ENCODE results near the gene CD207. TPM values are rescaled to one million over a fixed set of nuclear protein-coding genes. Genes with fewer than 3 reads are reported as not detected.

CD207 gene
- total RNA-seq, 3 donors from 2014 or later = 0.33 to 0.88 TPM; not detected in 1

- TF ChIP-seq CTCF (IDR thresholded peaks at IDR 0.05) = no peak
- no peak for TF ChIP-seq POLR2A (IDR thresholded peaks at IDR 0.05)
- TF ChIP-seq POLR2AphosphoS5 (IDR thresholded peaks at IDR 0.05) = no peak
- intact Hi-C loops (cut with DNase I; ENCODE audit: low total_unique reads) = no loop called here
Observed at GRCh38 chr2:70808983-70809958, 26.3 kb downstream of the CD207 start.

DNA sequence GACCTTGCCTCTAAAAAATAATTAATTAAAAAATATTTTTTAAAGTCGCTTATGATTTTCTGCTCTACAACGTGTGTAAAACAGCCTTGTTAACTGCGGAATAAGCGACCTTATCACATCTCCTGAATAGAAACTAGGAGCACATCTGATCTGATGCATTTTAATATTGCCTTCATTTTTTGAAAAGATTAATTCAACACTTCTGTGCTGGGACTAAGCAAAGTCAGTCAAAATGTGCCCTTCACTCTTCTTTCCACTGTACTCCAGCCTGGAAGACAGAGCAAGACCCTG lies 27.8 kb downstream of the CD207 start:
- Histone ChIP-seq H3K27me3 (no peaks in the 10 kb centered on the region), H3K36me3 (no peaks in the 10 kb centered on the region)
- intact Hi-C loops (cut with DNase I; ENCODE audit: low total_unique reads) = no loop called here

More at GRCh38 chr2:70808983-70809958, 26.3 kb downstream of the CD207 start:
- Histone ChIP-seq H3K27me3 (no peaks in the 10 kb centered on the region), H3K4me1 (no peaks in the 10 kb centered on the region), H3K36me3 (no peaks in the 10 kb centered on the region), H3K9me3 (no peaks in the 10 kb centered on the region), H3K27ac (no peak overlapping the region), H3K4me3 (no peak overlapping the region)
- DNase-seq (ENCODE audit: low spot score in 2 of 2) = no peak

GRCh38 chr2:70807102-70807827 lies 28.4 kb downstream of the CD207 start:
- H3K4me1 ChIP-seq = no peaks in the 10 kb centered on the region
- H3K27ac ChIP-seq = no peak overlapping the region
- H3K36me3 ChIP-seq = no peaks in the 10 kb centered on the region
- H3K9me3 ChIP-seq = no peaks in the 10 kb centered on the region
- DNase-seq (ENCODE audit: low spot score in 2 of 2) = no peak
- H3K4me3 ChIP-seq = no peak overlapping the region
- intact Hi-C loops (cut with DNase I; ENCODE audit: low total_unique reads) = no loop called here
- TF ChIP-seq POLR2A (IDR thresholded peaks at IDR 0.05) (no peak), POLR2AphosphoS5 (IDR thresholded peaks at IDR 0.05) (no peak), CTCF (IDR thresholded peaks at IDR 0.05) (no peak)
- H3K27me3 ChIP-seq = no peaks in the 10 kb centered on the region

More for the DNA sequence above, 27.8 kb downstream of the CD207 start:
- DNase-seq (ENCODE audit: low spot score in 2 of 2) = no peak
- TF ChIP-seq POLR2AphosphoS5 (IDR thresholded peaks at IDR 0.05) = no peak
- TF ChIP-seq POLR2A (IDR thresholded peaks at IDR 0.05) = no peak
- TF ChIP-seq CTCF (IDR thresholded peaks at IDR 0.05) = no peak
- Histone ChIP-seq H3K4me3 (no peak overlapping the region), H3K4me1 (no peaks in the 10 kb centered on the region), H3K9me3 (no peaks in the 10 kb centered on the region), H3K27ac (no peak overlapping the region)

GRCh38 chr2:70806620-70807019 lies 29.0 kb downstream of the CD207 start:
- intact Hi-C loops (cut with DNase I; ENCODE audit: low total_unique reads) = no loop called here
- no peaks in the 10 kb centered on the region for H3K4me1 ChIP-seq
- no peak for DNase-seq (ENCODE audit: low spot score in 2 of 2)
- no peak overlapping the region for H3K27ac ChIP-seq
- H3K36me3 ChIP-seq = no peaks in the 10 kb centered on the region
- H3K27me3 ChIP-seq = no peaks in the 10 kb centered on the region
- H3K9me3 ChIP-seq = no peaks in the 10 kb centered on the region
- no peak overlapping the region for H3K4me3 ChIP-seq
- TF ChIP-seq POLR2AphosphoS5 (IDR thresholded peaks at IDR 0.05) = no peak
- TF ChIP-seq CTCF (IDR thresholded peaks at IDR 0.05) = no peak
- no peak for TF ChIP-seq POLR2A (IDR thresholded peaks at IDR 0.05)

DNA sequence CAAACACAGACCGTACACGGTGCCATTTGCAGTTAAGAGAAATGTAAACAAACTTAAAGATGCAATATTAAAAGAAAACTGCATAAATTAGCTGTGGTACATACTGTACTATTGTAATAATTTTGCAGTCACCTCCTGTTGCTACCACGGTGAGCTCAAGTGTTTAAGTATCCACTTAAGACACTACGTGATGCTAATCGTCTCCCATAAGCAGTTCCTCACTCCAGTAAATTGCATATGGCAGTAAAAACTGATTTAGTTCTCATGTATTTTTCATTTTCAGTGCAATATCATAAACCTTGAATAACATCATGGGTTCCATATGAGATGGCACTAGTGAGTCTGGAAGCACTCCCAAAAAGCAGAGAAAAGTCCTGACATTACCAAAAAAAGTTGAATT lies 29.6 kb downstream of the CD207 start:
- TF ChIP-seq POLR2A (IDR thresholded peaks at IDR 0.05) (no peak), CTCF (IDR thresholded peaks at IDR 0.05) (no peak), POLR2AphosphoS5 (IDR thresholded peaks at IDR 0.05) (no peak)
- no peak overlapping the region for H3K4me3 ChIP-seq
- H3K27ac ChIP-seq = no peak overlapping the region
- H3K27me3 ChIP-seq = no peaks in the 10 kb centered on the region
- no peaks in the 10 kb centered on the region for H3K36me3 ChIP-seq
- intact Hi-C loops (cut with DNase I; ENCODE audit: low total_unique reads) = no loop called here
- no peaks in the 10 kb centered on the region for H3K4me1 ChIP-seq
- H3K9me3 ChIP-seq = no peaks in the 10 kb centered on the region
- no peak for DNase-seq (ENCODE audit: low spot score in 2 of 2)

Data from breast epithelium (tissue), 4 donors.